A549 (cell line): ENCODE measurements around the gene MTERF2.

Experiments used
- BCL3 ChIP-seq: fragments of >200 bp; sonication (Bioruptor Twin); formaldehyde crosslinking; IDR thresholded peaks from 3 replicates; pipeline ENCODE4 v1.6.1; 2016
- CEBPB ChIP-seq, 2 experiments: fragments of >200 bp in 1 of 2; sonication (Bioruptor Twin) in 1 of 2; formaldehyde crosslinking in 1 of 2; IDR thresholded peaks; 2 replicates each; pipeline ENCODE4 v1.6.1; 2012 to 2016
- CTCF ChIP-seq: fragments of >200 bp; sonication (Bioruptor Twin); formaldehyde crosslinking; IDR thresholded peaks from 3 replicates; pipeline ENCODE4 v1.5.1; 2016
- ESRRA ChIP-seq: fragments of 150-350 bp; IDR thresholded peaks from 2 replicates; pipeline ENCODE4 v1.6.1; 2014; ENCODE audit warnings: mild to moderate bottlenecking, low read length, borderline replicate concordance
- JUNB ChIP-seq: fragments of >200 bp; sonication (Bioruptor Twin); formaldehyde crosslinking; IDR thresholded peaks from 2 replicates; pipeline ENCODE4 v1.6.1; 2016
- MAZ ChIP-seq: fragments of 150-350 bp; IDR thresholded peaks from 2 replicates; pipeline ENCODE4 v1.6.1; 2014; ENCODE audit warnings: antibody characterized with exemption, low read depth, low read length, borderline replicate concordance
- POLR2A ChIP-seq: IDR thresholded peaks from 2 replicates; pipeline ENCODE4 v1.6.1; 2012; ENCODE audit warnings: mild to moderate bottlenecking, low read length
- POLR2AphosphoS2 ChIP-seq: conservative IDR thresholded peaks from 2 replicates; pipeline ENCODE4 v1.6.1; 2012; ENCODE audit warnings: low read length, improper control_type of control experiment, inconsistent platforms
- RNF2 ChIP-seq: fragments of 200-600 bp; sonication (generic); IDR thresholded peaks from 2 replicates; pipeline ENCODE4 v1.6.1; 2016; ENCODE audit warnings: low read depth, mild to moderate bottlenecking, antibody characterized with exemption, moderate library complexity, borderline replicate concordance

- no peak for TF ChIP-seq POLR2AphosphoS2
- TF ChIP-seq CTCF: no peak
- no peak for TF ChIP-seq MAZ
- TF ChIP-seq POLR2A: no peak
- no peak for TF ChIP-seq BCL3
- no peak for TF ChIP-seq CEBPB (IDR thresholded peaks at IDR 0.05)
- TF ChIP-seq RNF2: no peak
- no peak for TF ChIP-seq JUNB
- TF ChIP-seq ESRRA: no peak
Measured at GRCh38 chr12:106997916-106998315, 11.0 kb upstream of the MTERF2 start.
